ENCODE data around the gene FCHSD1.

DNA sequence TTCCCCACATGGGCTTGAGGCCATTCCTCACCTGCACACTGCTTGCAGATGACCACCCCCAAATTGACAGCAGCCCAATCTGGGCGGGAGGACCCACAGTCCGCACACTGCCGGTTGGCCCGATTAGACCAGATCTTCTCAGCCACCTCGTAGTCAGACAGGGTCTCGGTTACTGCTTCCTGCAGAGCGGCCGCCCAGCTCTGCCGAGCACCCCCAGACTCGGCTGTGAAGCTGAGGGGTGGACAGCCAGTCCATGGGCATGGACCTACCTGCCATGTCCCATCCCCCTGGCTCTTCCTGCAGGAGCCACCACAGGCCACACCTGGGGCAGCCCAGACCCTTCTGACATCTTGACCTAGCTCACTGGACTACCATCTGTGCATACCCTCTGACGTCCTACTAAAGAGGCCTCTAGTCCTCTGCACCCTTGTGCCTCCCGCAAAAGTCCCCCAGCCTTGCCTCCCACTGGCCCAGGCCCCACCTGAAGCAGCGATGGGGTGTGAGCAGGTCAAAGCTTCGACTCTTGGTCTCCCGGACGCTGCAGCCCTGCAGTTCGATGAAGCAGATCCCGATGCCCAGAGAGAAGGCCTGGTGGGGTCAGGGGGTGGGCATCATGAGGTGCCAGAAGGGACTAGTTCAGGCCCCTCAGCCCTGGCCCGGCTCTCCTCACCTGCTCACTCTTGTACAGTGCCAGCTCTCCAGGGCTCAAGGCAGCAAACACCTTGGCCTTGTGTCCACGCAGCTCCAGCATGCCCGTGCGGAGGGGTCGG is 21.0 kb upstream of the FCHSD1 start:
- TF ChIP-seq, protein P1, sequence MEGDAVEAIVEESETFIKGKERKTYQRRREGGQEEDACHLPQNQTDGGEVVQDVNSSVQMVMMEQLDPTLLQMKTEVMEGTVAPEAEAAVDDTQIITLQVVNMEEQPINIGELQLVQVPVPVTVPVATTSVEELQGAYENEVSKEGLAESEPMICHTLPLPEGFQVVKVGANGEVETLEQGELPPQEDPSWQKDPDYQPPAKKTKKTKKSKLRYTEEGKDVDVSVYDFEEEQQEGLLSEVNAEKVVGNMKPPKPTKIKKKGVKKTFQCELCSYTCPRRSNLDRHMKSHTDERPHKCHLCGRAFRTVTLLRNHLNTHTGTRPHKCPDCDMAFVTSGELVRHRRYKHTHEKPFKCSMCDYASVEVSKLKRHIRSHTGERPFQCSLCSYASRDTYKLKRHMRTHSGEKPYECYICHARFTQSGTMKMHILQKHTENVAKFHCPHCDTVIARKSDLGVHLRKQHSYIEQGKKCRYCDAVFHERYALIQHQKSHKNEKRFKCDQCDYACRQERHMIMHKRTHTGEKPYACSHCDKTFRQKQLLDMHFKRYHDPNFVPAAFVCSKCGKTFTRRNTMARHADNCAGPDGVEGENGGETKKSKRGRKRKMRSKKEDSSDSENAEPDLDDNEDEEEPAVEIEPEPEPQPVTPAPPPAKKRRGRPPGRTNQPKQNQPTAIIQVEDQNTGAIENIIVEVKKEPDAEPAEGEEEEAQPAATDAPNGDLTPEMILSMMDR (IDR thresholded peaks at IDR 0.05): no peak
- TF ChIP-seq POLR2A (IDR thresholded peaks at IDR 0.05): no peak
- no peak for TF ChIP-seq POLR2AphosphoS5 (IDR thresholded peaks at IDR 0.05; ENCODE audit: insufficient read depth in 1 of 2, low read depth in 1 of 2)
